Right hindlimb (tissue), 1 donor: ENCODE measurements around the gene ESR2.
"Not testable (repeated sequence)": the region's sequence is repeated elsewhere in the genome, so short reads cannot be mapped to it uniquely, and the experiment has no call there.

Experiments
- DNase-seq: peaks from one replicate; pipeline ENCODE4 v3.0.0-alpha.2; 2018

ESR2 gene

GRCh38 chr14:64218344-64219240, 75.6 kb downstream of the ESR2 start:
- DNase-seq: no peak

GRCh38 chr14:64217834-64218233, 76.3 kb downstream of the ESR2 start:
- no peak for DNase-seq

GRCh38 chr14:64217308-64217707, 76.9 kb downstream of the ESR2 start:
- no peak for DNase-seq

- no peak for DNase-seq
These were observed 78.2 kb downstream of the ESR2 start for GRCh38 chr14:64215978-64216377.

- DNase-seq: no peak
These were observed 78.9 kb downstream of the ESR2 start for GRCh38 chr14:64215274-64215673.

- DNase-seq: no peak
These were observed 80.2 kb downstream of the ESR2 start for GRCh38 chr14:64213853-64214570.

GRCh38 chr14:64213086-64213485, 81.1 kb downstream of the ESR2 start:
- no peak for DNase-seq

- no peak for DNase-seq
These were observed 81.5 kb downstream of the ESR2 start for GRCh38 chr14:64212666-64213065.

- not testable (repeated sequence) for DNase-seq
These were observed 83.3 kb downstream of the ESR2 start for GRCh38 chr14:64210912-64211311.

- no peak for DNase-seq
These were observed 84.0 kb downstream of the ESR2 start for GRCh38 chr14:64210216-64210615.

- DNase-seq: peak; percentile 56
These were observed 84.6 kb downstream of the ESR2 start for GRCh38 chr14:64209444-64210131.

GRCh38 chr14:64208981-64209380, 85.2 kb downstream of the ESR2 start:
- no peak for DNase-seq

GRCh38 chr14:64208261-64208660, 85.9 kb downstream of the ESR2 start:
- no peak for DNase-seq

GRCh38 chr14:64203366-64204006, 90.7 kb downstream of the ESR2 start:
- no peak for DNase-seq

GRCh38 chr14:64202716-64203115, 91.5 kb downstream of the ESR2 start:
- DNase-seq: no peak

- no peak for DNase-seq
These were observed 92.1 kb downstream of the ESR2 start for GRCh38 chr14:64201921-64202545.

- DNase-seq: no peak
These were observed 92.9 kb downstream of the ESR2 start for GRCh38 chr14:64201296-64201695.

- DNase-seq: no peak
These were observed 94.0 kb downstream of the ESR2 start for GRCh38 chr14:64200170-64200569.

GRCh38 chr14:64198486-64198885, 95.7 kb downstream of the ESR2 start:
- DNase-seq: no peak

- DNase-seq: no peak
These were observed 96.2 kb downstream of the ESR2 start for GRCh38 chr14:64197996-64198395.

- peak; percentile 67 for DNase-seq
These were observed 97.3 kb downstream of the ESR2 start for GRCh38 chr14:64196814-64197411.

- no peak for DNase-seq
These were observed 98.1 kb downstream of the ESR2 start for GRCh38 chr14:64196056-64196455.
